GM12873 (cell line): Measurements from ENCODE around the gene MAGI3.

Experiments used
- TF ChIP-seq, protein P1 (sequence below): IDR thresholded peaks from 2 replicates; pipeline ENCODE4 v1.5.1; 2012; ENCODE audit warnings: low read depth, mild to moderate bottlenecking, moderate library complexity, low read length, control low read depth; ENCODE audit not compliant: insufficient read depth; ENCODE audit errors: missing control alignments

MAGI3 gene

DNA sequence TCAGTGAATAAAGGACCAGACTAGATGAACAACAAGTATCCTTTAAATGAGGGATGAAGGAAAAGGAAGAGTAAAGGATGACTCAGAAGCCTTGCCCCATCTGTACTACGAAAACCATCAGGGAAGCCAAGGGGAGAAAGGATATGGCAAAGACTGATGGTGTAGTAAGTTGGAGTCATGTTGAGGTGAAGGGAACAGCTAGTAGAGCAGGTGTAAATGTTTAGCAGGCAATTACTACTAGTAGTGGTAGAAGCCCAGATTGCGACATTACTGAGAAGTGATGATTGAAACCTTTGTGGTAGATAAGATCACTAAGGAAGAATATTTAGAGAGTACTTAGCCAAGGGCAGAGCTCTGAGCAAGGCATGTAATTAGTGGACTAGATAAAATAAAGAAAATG lies 285.0 kb downstream of the MAGI3 start:
- TF ChIP-seq, protein P1, sequence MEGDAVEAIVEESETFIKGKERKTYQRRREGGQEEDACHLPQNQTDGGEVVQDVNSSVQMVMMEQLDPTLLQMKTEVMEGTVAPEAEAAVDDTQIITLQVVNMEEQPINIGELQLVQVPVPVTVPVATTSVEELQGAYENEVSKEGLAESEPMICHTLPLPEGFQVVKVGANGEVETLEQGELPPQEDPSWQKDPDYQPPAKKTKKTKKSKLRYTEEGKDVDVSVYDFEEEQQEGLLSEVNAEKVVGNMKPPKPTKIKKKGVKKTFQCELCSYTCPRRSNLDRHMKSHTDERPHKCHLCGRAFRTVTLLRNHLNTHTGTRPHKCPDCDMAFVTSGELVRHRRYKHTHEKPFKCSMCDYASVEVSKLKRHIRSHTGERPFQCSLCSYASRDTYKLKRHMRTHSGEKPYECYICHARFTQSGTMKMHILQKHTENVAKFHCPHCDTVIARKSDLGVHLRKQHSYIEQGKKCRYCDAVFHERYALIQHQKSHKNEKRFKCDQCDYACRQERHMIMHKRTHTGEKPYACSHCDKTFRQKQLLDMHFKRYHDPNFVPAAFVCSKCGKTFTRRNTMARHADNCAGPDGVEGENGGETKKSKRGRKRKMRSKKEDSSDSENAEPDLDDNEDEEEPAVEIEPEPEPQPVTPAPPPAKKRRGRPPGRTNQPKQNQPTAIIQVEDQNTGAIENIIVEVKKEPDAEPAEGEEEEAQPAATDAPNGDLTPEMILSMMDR, result no peak

DNA sequence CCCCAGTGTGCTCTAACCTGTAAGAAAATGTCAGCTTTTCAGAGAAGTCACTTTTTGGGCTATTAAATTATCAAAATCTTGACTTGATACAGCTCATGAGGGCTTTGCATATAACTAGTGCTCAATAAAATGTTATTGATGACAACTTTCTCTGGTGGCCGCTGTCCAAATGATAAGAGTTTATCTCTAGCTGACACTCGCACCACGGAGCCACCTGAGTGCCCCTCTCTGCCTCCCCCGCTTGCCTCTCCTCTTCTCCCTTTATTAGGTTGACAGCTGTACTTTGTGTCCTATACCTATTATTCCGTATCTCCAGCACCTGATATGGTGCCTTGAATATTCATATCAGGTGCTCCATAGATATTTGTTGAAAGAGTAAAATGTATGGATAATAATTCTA lies 286.2 kb downstream of the MAGI3 start:
- TF ChIP-seq, protein P1, result no peak

DNA sequence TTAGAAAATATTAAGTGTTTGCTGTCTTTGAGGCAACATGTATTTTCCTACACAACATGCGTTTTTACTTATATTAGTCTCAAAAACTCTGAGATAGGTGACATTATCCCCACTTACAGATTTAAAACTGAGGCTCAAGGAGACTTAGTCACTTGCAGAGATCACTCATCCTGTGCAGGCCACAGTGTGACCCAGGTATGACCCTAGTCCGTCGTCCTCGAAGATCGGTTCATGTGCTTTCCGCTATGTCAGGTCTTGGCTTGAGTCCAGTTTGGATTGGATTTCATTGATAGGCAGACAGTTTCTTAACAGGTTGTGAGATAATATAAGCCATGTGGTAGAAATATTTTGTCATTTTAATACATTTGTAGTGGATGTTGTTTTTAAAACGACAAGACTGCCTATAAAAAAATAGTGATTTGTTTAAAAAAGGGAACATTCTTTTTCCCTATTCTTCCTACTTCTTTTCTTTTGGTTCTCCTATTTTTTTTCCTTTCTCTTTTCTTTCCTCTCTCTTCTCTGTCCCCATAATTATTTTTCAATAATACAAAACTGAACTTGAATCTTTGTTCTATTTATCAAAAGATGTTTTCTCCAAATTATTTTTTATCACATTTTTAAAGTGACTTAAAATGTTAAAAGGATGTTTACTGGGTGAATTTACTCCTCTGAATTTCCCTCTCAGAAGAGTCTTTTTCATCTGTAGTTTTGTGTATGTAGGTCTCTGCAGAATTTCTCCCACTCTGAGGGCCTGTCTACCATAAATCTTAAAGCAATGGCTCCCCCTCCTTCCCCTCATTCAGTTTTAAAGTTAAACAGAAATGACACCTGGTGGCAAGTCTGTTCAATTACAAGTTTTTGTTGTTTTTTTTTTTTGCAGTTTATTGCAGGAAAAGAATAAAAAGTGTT lies 287.2 kb downstream of the MAGI3 start:
- TF ChIP-seq, protein P1, result peak; percentile 48

DNA sequence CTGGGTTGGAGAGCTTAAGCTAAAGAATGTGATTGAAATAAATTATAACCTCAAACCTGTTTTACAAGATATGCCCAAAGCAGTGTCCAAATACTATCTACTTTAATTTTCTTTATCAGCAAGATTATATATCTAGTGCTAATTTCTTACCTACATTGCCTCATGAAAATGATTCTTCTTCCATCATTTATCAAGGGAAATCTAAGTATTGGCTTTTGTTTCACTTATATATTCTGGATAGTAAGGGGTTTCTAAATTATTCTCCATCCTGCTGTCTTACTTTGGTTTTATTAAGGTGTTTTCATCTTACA lies 287.8 kb downstream of the MAGI3 start:
- TF ChIP-seq, protein P1, result no peak

DNA sequence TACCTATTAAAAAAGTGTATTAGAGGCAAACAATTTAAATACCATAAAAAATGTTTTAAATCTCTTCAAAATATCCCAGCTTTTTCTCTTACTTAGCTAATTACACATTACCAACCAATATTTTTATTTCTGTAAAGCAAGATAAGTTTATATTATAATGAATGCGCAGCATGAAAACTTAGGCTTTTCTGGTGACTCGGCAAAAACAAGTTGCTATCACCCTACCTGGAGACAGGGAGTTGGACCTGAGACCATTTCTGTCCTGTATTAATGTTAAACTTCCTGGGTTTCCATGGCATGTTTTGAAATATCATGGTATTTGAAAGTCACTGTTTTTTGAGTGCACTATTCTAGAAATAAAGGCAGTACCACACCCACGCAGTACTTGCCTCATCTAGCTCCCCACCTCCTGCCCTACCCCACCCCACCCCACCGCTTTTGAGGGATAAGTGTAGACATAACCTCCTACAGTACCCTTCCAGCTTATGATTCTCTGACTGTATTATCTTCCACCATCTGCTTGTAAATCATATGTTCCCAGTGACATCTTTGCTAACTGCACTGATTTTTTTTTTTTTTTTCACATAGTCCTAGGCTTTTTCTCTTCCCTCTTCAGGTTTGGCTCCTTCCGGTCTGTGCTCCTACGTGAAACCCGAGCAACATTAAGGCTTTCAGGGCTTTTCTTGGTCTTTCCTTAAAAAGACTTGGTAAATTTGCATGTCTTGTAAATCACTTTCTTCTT lies 291.5 kb downstream of the MAGI3 start:
- TF ChIP-seq, protein P1, result no peak

DNA sequence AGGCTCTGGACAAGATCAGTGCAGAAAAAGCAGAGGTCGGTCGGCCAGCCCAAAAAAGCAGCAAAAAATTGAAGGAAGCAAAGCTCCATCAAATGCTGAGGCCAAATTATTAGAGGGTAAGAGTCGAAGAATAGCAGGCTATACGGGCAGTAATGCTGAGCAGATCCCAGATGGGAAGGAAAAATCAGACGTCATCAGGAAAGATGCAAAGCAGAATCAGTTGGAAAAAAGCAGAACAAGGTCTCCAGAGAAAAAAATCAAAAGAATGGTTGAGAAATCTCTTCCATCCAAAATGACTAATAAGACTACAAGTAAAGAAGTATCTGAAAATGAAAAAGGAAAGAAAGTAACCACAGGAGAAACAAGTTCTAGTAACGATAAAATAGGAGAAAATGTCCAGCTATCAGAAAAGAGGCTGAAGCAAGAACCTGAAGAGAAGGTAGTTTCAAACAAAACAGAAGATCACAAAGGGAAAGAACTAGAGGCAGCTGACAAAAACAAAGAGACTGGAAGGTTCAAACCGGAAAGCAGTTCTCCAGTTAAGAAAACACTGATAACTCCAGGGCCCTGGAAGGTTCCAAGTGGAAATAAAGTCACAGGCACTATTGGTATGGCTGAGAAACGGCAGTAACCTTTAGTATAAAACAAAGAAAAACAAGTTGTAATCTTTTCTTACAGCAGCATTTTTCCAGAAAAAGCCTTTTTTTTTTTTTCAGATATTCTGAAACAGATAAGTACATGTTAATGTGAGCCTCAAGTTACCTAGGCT lies 293.3 kb downstream of the MAGI3 start:
- TF ChIP-seq, protein P1, result no peak

DNA sequence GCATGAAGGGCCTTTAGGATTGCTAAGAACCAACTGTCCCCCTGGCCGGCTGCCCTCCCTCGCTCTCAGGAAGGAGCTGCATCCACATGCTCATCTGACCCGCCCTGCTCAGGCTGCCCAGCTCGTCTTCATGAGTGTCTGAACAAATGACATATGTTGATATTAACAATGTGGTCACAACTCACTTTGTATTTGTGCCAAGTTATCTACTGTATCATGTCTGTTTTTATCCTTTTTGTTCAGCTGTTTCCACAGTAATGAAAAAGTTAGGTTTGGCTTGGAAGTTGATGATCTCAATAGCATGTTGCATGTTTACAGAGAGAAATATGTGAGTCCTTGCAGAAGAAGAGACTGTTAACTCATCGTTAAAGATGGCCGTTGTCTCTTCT lies 293.8 kb downstream of the MAGI3 start:
- TF ChIP-seq, protein P1, result no peak
